SK-MEL-5 (cell line): ENCODE data around the gene SUCLA2. TPM values are rescaled to one million over a fixed set of nuclear protein-coding genes. Genes with fewer than 3 reads are reported as not detected.
"Not testable (repeated sequence)": the region's sequence is repeated elsewhere in the genome, so short reads cannot be mapped to it uniquely, and the experiment has no call there.

Experiments
- DNase-seq: peaks from one replicate; pipeline ENCODE4 v3.0.0-alpha.2; 2016; ENCODE audit warnings: low read depth, low spot score
- in situ Hi-C: cut with HindIII; loops from 2 replicates; pipeline ENCODE4 v1.10.0; 2016; ENCODE audit warnings: low sequenced_read_pairs, high pct_unique_total_duplicates, low pct_unique_long_range_greater_than_20kb
- total RNA-seq: library from RNA; depleted of rRNA; stranded (reverse); fragments of >200 nt; shearing (Covaris generic); gene quantifications from 2 replicates; pipeline ENCODE4 v1.2.3, GENCODE V29; 2014

SUCLA2 gene
- total RNA-seq, 1 experiment from 2014 or later, result 50.9 TPM

DNA sequence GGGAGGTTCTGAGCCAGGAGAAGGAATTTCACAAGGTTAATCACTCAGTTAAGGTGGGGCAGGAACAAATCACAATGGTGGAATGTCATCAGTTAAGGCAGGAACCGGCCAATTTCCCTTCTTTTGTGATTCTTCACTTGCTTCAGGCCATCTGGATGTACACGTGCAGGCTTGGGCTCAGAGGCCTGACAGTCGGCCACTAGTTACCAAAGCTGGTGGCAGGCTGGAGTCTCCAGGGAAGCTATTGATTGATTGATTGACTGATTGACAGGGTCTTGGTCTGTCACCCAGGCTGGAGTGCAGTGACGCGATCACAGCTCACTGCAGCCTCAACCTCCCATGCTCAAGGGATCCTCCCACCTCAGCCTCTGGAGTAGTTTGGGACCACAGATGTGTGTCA, 926 bp upstream of the SUCLA2 start:
- in situ Hi-C loops, DNase-seq: not testable (repeated sequence)

GRCh38 chr13:48000559-48001113, 437 bp downstream of the SUCLA2 start:
- DNase-seq, result peak; percentile 10
- in situ Hi-C loops, result no loop called here

DNA sequence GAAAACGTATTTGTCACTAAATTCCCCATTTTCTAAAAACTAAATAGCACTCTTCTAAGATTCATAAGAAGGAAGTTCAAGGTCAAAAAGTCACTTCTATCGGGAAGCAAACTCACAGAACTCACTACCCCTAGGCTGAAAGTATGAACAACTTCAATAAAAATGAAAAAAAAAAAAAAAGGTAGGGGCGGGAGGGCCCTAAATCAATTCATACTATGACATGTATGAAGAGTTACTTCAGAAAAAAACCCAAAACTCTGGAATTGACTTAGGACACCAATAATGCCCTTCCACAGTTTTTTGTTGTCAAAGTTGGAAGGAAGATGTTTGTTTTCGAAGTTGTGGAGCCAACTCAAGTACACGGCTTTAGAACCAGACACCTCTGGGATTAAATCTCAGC, 1.1 kb downstream of the SUCLA2 start:
- no peak for DNase-seq
- in situ Hi-C loops, result no loop called here

- in situ Hi-C loops, result no loop called here
- DNase-seq, result no peak
Observed at GRCh38 chr13:47997384-47997783, 3.7 kb downstream of the SUCLA2 start.

GRCh38 chr13:47991859-47992258, 9.2 kb downstream of the SUCLA2 start:
- in situ Hi-C loops, result no loop called here
- DNase-seq, result no peak

DNA sequence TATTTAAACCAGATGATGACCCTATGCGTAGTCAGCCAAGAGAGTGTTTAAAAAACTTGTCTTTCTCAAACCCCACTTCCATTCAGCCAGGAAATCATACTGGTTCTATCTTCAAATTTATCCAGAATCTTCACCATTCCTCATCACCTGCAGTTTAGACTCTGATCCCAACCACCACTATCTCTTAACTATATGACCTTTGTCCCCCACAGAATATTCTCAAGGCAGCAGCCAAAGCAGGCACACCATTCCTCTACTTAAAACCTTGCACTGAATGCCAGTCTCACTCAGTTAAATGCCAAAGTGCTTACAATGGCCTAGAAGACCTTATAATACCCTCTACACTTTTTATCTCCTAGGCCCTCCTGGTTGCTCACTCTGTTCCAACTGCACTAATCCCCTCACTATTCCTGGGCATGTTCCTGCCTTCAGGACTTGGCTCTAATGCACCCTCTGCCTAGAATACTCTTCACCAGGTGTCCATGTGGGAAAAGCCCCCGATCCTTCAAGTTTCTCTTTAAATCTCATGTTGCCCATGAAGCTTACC, 10.1 kb downstream of the SUCLA2 start:
- no peak for DNase-seq
- in situ Hi-C loops, result no loop called here

- no peak for DNase-seq
- in situ Hi-C loops, result no loop called here
Observed at GRCh38 chr13:47990427-47990826, 10.6 kb downstream of the SUCLA2 start.

DNA sequence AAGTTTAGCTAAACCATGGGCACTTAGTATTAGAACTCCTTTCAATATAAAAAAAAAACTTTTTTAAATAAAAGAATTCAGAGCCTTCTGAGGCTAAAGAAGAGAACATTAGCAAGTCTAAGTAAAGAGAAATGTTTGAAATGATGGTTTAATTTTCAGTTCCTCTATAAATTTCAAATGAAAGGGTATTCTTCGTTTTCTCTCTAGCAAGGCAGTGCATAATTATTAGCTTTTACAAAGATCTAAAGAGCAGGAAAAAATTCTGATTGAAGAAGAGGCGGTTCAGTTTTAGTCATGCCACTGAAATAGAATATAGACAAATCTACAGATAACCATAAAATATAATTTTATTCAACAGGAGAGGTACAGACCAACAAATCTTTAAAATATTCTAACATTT, 18.0 kb downstream of the SUCLA2 start:
- DNase-seq, result no peak
- in situ Hi-C loops, result no loop called here

DNA sequence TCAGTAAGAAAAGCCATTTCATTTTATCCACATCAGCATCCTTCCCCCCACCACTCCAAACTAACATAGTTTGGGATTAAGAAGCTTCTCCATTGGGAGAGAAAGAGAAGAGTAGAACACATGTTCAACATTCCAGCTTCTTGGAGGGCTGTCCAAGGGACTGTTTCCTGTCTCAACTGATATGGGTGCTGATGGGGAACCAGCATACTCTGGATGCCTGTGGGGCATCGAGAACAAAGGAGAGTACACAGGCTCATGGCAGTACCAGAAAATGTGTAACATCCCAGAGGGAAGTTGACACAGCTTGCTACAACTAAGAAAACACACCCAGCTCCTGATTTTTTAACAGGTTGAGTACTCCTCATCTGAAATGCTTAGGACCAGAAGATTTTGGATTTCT, 24.7 kb downstream of the SUCLA2 start:
- peak; percentile 11 for DNase-seq
- in situ Hi-C loops, result no loop called here

GRCh38 chr13:47964863-47965262, 36.2 kb downstream of the SUCLA2 start:
- in situ Hi-C loops, result no loop called here
- no peak for DNase-seq

DNA sequence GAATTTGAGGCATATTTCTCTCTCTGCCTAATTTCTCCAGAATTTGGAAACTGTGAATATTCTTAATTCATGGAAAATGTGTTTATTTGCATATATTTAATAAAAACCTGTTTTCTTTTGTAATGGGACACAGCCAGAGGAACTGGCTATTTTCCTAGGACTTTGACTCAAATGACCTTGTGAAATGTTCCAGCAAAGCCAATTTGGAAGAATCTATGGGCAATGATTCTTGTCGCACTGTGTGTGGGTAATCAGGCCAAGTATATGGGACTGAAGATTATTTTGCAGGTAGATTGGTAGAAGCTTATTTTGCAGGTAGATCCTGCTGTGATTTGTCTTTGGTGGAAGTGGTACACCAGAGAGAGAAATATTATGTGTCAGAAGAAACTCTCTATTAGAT, 38.8 kb downstream of the SUCLA2 start:
- in situ Hi-C loops, result no loop called here

GRCh38 chr13:47959468-47960247, 41.4 kb downstream of the SUCLA2 start:
- DNase-seq, result no peak
- in situ Hi-C loops, result no loop called here

More for the DNA sequence above, 38.8 kb downstream of the SUCLA2 start:
- DNase-seq, result no peak

- in situ Hi-C loops, result no loop called here
Observed at GRCh38 chr13:47957073-47957472, 44.0 kb downstream of the SUCLA2 start.

GRCh38 chr13:47955836-47956235, 45.2 kb downstream of the SUCLA2 start:
- in situ Hi-C loops, result no loop called here

More at GRCh38 chr13:47957073-47957472, 44.0 kb downstream of the SUCLA2 start:
- no peak for DNase-seq

GRCh38 chr13:47949799-47950198, 51.3 kb downstream of the SUCLA2 start:
- DNase-seq, result no peak
- in situ Hi-C loops, result no loop called here

More at GRCh38 chr13:47955836-47956235, 45.2 kb downstream of the SUCLA2 start:
- DNase-seq, result no peak

DNA sequence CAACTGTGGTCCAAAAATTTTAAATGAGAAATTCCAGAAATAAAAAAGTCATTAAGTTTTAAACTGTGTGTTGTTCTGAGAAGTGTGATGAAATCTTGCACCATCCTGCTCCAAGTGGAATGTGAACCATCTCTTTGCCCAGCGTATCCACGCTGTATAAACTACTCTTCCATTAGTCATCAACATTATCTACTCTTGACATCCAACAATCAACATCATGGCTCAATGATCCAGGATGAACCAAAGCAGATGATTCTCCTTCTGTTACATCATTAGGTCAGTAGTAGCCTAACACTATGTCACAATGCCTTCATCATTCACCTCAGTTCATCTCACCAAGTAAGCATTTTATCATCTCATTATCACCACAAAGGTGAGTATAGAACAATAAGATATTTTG, 55.3 kb downstream of the SUCLA2 start:
- in situ Hi-C loops, result no loop called here
- no peak for DNase-seq

GRCh38 chr13:47945146-47945545, 55.9 kb downstream of the SUCLA2 start:
- DNase-seq, in situ Hi-C loops: not testable (repeated sequence)

DNA sequence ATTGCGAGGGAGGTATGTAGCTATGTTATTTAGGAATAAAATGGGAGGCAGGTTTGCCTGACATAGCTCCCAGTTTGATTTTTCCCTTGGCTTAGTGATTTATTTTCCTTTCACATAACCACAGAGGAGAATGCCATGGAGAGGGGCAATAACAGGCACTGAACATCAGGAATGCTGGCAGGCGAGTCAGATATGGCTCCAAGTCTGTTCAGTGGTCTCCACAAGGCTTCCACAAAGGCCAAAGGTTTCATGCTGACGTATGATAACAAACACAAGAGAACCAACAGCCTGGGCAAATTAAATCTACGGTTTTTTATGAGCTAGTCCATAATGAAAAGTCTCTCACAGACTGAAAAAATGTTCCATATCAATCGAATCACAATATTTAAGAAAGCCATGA, 66.7 kb downstream of the SUCLA2 start:
- in situ Hi-C loops, result no loop called here
- no peak for DNase-seq
